Endothelial cell of umbilical vein (primary cell): ENCODE measurements around the gene MRPL55. TPM values are rescaled to one million over a fixed set of nuclear protein-coding genes. Genes with fewer than 3 reads are reported as not detected.

Experiments used
- BruUV-seq: library from RNA; stranded (reverse); fragments of 400-500 nt; replicated peaks from 2 replicates; lab custom pipeline; 2021; lab: Mats Ljungman, UMichigan
- CTCF ChIA-PET: fragments of 300-600, 350-600 bp; sonication (Branson Sonifier 250); formaldehyde crosslinking; loops from one replicate; lab custom pipeline; 2021; ENCODE audit warnings: antibody characterized with exemption, inconsistent platforms; lab: Charles Lee
- POLR2A ChIA-PET: fragments of 300-600, 350-600 bp; sonication (Branson Sonifier 250); formaldehyde crosslinking; loops from one replicate; lab custom pipeline; 2021; ENCODE audit warnings: antibody characterized with exemption, inconsistent platforms; lab: Charles Lee
- DNase-seq: peaks from one replicate; pipeline ENCODE4 v3.0.0-alpha.2; 2011; ENCODE audit warnings: low read depth, low spot score
- FAIRE-seq: peaks from 2 replicates; lab custom pipeline; 2011; peaks lifted over from hg19 to GRCh38; lab: Jason Lieb, UNC
- H2AFZ ChIP-seq: 2 replicates; pipeline ENCODE4 v1.6.0; 2012; ENCODE audit warnings: low read depth, low read length, control low read depth, inconsistent platforms
- H3K27ac ChIP-seq: 2 replicates; pipeline ENCODE4 v1.5.1; 2011; ENCODE audit warnings: low read depth, mild to moderate bottlenecking, control low read depth, low read length, moderate library complexity; ENCODE audit not compliant: insufficient read depth
- H3K27me3 ChIP-seq, 2 experiments: 2 replicates each; pipeline versions ENCODE4 v1.6.0 to v1.6.1; 2011; ENCODE audit warnings: low read length in 2 of 2, mixed read lengths in 1 of 2; ENCODE audit not compliant: control insufficient read depth in 2 of 2, insufficient read depth in 2 of 2
- H3K36me3 ChIP-seq, 2 experiments: 2 replicates in 1 of 2; 3 replicates in 1 of 2; pipeline ENCODE4 v1.5.1; 2011; ENCODE audit warnings: low read length in 2 of 2, mild to moderate bottlenecking in 1 of 2, moderate library complexity in 1 of 2; ENCODE audit not compliant: control insufficient read depth in 2 of 2, insufficient read depth in 2 of 2; ENCODE audit errors: extremely low read depth in 1 of 2
- H3K4me1 ChIP-seq: 3 replicates; pipeline ENCODE4 v1.5.1; 2011; ENCODE audit warnings: mild to moderate bottlenecking, low read length; ENCODE audit not compliant: control insufficient read depth, insufficient read depth; ENCODE audit errors: extremely low read depth
- H3K4me2 ChIP-seq: 2 replicates; pipeline ENCODE4 v1.6.1; 2011; ENCODE audit warnings: low read length, control low read depth, mixed read lengths; ENCODE audit not compliant: insufficient read depth
- H3K4me3 ChIP-seq, 3 experiments: fragments of 200-600 bp in 1 of 3; sonication (generic), shearing (Covaris generic) in 1 of 3; replicated peaks in 1 of 3; 2 replicates each; pipeline ENCODE4 v1.5.1; 2011 to 2016; ENCODE audit warnings: control low read depth in 3 of 3, low read length in 3 of 3, mild to moderate bottlenecking in 2 of 3, inconsistent platforms in 1 of 3, low read depth in 1 of 3, moderate library complexity in 1 of 3; ENCODE audit not compliant: insufficient read depth in 1 of 3
- H3K79me2 ChIP-seq: 2 replicates; pipeline ENCODE4 v1.6.0; 2012; ENCODE audit warnings: low read length, inconsistent platforms; ENCODE audit not compliant: control insufficient read depth, insufficient read depth
- H3K9ac ChIP-seq: replicated peaks from 2 replicates; pipeline ENCODE3; 2011; ENCODE audit warnings: low read length, control low read depth; ENCODE audit not compliant: insufficient read depth; ENCODE audit errors: extremely low read depth
- H3K9me1 ChIP-seq: replicated peaks from 3 replicates; pipeline ENCODE4 v1.6.0; 2011; ENCODE audit warnings: mild to moderate bottlenecking, low read length; ENCODE audit not compliant: control insufficient read depth, insufficient read depth; ENCODE audit errors: extremely low read depth
- H3K9me3 ChIP-seq: replicated peaks from 2 replicates; pipeline ENCODE4 v1.5.1; 2012; ENCODE audit warnings: low read length, inconsistent platforms; ENCODE audit not compliant: control insufficient read depth, insufficient read depth
- H4K20me1 ChIP-seq: replicated peaks from 2 replicates; pipeline ENCODE3; 2011; ENCODE audit warnings: mild to moderate bottlenecking, low read length; ENCODE audit not compliant: control insufficient read depth, insufficient read depth; ENCODE audit errors: extremely low read depth
- EZH2 ChIP-seq: IDR thresholded peaks from 2 replicates; pipeline ENCODE4 v1.6.1; 2012; ENCODE audit warnings: borderline replicate concordance, low read depth, mild to moderate bottlenecking, moderate library complexity, low read length, inconsistent platforms; ENCODE audit not compliant: severe bottlenecking
- FOS ChIP-seq: IDR thresholded peaks from 2 replicates; pipeline ENCODE4 v1.6.1; 2011; ENCODE audit warnings: mild to moderate bottlenecking, low read length, moderate library complexity, borderline replicate concordance; ENCODE audit not compliant: insufficient read depth
- GATA2 ChIP-seq: IDR thresholded peaks from 2 replicates; pipeline ENCODE4 v1.7.0; 2011; ENCODE audit warnings: low read depth, mild to moderate bottlenecking, moderate library complexity, mixed read lengths, low read length; ENCODE audit not compliant: insufficient read length, insufficient read depth
- JUN ChIP-seq: IDR thresholded peaks from 2 replicates; pipeline ENCODE4 v1.6.1; 2011; ENCODE audit warnings: borderline replicate concordance, low read depth; ENCODE audit not compliant: insufficient read length, insufficient read depth
- MYC ChIP-seq: IDR thresholded peaks from one replicate; pipeline ENCODE4 v1.6.1; 2011; ENCODE audit warnings: mild to moderate bottlenecking, low read depth, low read length
- POLR2A ChIP-seq: IDR thresholded peaks from 2 replicates; pipeline ENCODE4 v1.6.1; 2012; ENCODE audit warnings: low read depth, mild to moderate bottlenecking, control low read depth, low read length
- POLR2AphosphoS5 ChIP-seq: IDR thresholded peaks from 2 replicates; pipeline ENCODE4 v1.6.1; 2012; ENCODE audit warnings: low read depth, mild to moderate bottlenecking, control low read depth, low read length, moderate library complexity; ENCODE audit not compliant: insufficient read depth
- dilution Hi-C: fragments of 300-500 bp; cut with MboI; formaldehyde crosslinking; loops from one replicate; pipeline ENCODE4 v1.15.0; 2019; ENCODE audit warnings: low sequenced_read_pairs; ENCODE audit not compliant: extremely low pct_ligation_motif_present
- intact Hi-C: fragments of 100-400 bp; cut with micrococcal nuclease; formaldehyde crosslinking; loops from one replicate; pipeline ENCODE4 v1.10.0; 2022
- polyA plus RNA-seq, 4 experiments: library from polyadenylated mRNA; depleted of rRNA in 3 of 4; stranded (reverse) in 3 of 4; unstranded in 1 of 4; fragments of >200 nt; gene quantifications; 2 replicates each; pipeline versions ENCODE4 v1.2.1 to v1.2.3, GENCODE V29; 2011 to 2012; ENCODE audit warnings: missing spikeins in 1 of 4
- total RNA-seq: library from RNA; stranded (reverse); gene quantifications from 2 replicates; pipeline ENCODE4 v1.2.3, GENCODE V29; 2021
- TF ChIP-seq, protein P1 (sequence below), 2 donors: IDR thresholded peaks; 1 replicate in 1 of 2; 2 replicates in 1 of 2; pipeline ENCODE4 v1.5.1; 2011; ENCODE audit warnings: low read length in 2 of 2, mild to moderate bottlenecking in 2 of 2, moderate library complexity in 2 of 2, control low read depth in 1 of 2, inconsistent platforms in 1 of 2, low read depth in 1 of 2; ENCODE audit not compliant: insufficient read depth in 1 of 2; ENCODE audit errors: extremely low read depth in 1 of 2
- TF ChIP-seq, protein P2 (sequence below): IDR thresholded peaks from 2 replicates; pipeline ENCODE4 v1.6.1; 2011; ENCODE audit not compliant: insufficient read depth, insufficient read length

MRPL55 gene
- total and polyA plus RNA-seq, 2 donors (not counting 3 experiments of a cell fraction or from before 2014, with no cell fraction given) = 58.7 to 155 TPM

DNA sequence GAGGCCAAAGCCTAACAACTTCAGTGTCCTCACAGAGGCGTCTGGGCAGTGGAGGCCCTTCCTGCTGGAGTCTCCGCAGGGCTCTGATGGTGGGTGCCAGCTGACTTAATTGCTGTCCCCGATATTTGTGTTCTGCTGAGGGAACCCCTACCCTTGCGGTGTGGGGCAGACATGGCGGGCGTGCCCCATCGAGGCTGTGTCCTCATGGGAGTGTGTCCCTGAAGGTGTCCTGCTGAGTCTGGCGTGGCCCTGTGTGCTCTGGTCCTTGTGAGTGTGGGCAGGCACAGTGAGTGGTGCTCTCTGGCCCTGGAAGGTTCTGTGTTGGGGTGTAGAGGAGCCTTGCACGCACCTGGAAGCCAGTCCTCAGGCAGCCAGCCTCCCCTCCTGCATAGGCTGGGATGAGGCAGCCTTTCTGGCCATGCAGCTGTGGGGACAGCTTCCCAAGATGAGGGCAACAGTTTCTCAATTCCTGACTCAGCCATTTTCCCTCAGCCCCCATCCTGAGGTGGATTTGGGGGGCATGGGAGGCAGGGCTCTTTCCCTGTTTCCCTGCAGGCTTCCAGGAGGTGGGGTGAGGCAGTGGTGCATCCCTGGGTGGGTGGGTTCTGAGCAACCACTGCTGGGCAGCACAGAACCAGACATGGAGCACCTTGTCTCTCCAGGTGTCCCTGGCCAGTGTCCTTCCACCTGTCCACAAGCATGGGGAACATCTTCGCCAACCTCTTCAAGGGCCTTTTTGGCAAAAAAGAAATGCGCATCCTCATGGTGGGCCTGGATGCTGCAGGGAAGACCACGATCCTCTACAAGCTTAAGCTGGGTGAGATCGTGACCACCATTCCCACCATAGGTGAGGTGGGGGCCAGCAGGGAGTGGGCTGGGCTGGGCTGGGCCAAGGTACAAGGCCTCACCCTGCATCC is 12.4 kb downstream of the MRPL55 start:
- CTCF ChIA-PET = no interaction called here
- Histone ChIP-seq H3K27ac (no peak overlapping the region), H3K79me2 (peaks cover 80% of the 10 kb centered on the region), H3K9me3 (peaks cover 4% of the 10 kb centered on the region), H3K36me3 (peaks cover 10 to 42% of the 10 kb centered on the region in 2 experiments), H4K20me1 (peaks cover 14% of the 10 kb centered on the region), H3K4me3 (no peak overlapping the region), H3K4me1 (peaks cover 8% of the 10 kb centered on the region), H2AFZ (no peak overlapping the region), H3K27me3 (no peaks in the 10 kb centered on the region), H3K9ac (no peak overlapping the region), H3K9me1 (no peaks in the 10 kb centered on the region), H3K4me2 (no peak overlapping the region)
- dilution Hi-C loops (no loop called here), intact Hi-C loops (no loop called here)
- DNase-seq (no peak), FAIRE-seq (no peak)
- BruUV-seq = no TSS peak
- POLR2A ChIA-PET = no interaction called here
- TF ChIP-seq FOS (no peak), JUN (no peak), POLR2AphosphoS5 (no peak), EZH2 (no peak), POLR2A (no peak), GATA2 (no peak), MYC (no peak)
- TF ChIP-seq, protein P1, sequence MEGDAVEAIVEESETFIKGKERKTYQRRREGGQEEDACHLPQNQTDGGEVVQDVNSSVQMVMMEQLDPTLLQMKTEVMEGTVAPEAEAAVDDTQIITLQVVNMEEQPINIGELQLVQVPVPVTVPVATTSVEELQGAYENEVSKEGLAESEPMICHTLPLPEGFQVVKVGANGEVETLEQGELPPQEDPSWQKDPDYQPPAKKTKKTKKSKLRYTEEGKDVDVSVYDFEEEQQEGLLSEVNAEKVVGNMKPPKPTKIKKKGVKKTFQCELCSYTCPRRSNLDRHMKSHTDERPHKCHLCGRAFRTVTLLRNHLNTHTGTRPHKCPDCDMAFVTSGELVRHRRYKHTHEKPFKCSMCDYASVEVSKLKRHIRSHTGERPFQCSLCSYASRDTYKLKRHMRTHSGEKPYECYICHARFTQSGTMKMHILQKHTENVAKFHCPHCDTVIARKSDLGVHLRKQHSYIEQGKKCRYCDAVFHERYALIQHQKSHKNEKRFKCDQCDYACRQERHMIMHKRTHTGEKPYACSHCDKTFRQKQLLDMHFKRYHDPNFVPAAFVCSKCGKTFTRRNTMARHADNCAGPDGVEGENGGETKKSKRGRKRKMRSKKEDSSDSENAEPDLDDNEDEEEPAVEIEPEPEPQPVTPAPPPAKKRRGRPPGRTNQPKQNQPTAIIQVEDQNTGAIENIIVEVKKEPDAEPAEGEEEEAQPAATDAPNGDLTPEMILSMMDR (IDR thresholded peaks at IDR 0.05; ENCODE audit: extremely low read depth in 1 of 2, insufficient read depth in 1 of 2, low read depth in 1 of 2, low read length in 2 of 2) = no peak
- TF ChIP-seq, protein P2, sequence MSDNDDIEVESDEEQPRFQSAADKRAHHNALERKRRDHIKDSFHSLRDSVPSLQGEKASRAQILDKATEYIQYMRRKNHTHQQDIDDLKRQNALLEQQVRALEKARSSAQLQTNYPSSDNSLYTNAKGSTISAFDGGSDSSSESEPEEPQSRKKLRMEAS = no peak
